ENCODE results near the gene UGT1A10.

Gene UGT1A10

DNA sequence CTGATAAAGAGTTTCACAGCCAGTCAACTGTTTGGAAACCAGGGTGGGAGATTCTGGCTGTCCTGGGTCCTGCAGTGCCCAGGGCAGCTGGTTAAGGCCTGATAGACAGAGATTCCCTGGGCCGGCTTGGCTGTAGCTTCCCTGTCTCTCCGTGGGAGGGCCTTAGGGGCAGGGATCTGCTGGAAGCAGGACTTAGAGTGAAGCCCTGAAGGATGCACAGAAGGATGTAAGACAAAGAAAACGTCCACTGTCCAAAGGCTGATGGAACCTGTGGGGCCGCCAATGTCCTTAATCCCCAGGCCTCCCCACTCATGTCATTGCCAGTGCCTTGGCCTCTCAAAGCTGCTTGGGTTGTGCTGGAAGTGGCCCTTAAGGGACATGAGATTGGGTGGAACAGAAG, 174.8 kb downstream of the UGT1A10 start:
- DNase-seq, result no peak

DNA sequence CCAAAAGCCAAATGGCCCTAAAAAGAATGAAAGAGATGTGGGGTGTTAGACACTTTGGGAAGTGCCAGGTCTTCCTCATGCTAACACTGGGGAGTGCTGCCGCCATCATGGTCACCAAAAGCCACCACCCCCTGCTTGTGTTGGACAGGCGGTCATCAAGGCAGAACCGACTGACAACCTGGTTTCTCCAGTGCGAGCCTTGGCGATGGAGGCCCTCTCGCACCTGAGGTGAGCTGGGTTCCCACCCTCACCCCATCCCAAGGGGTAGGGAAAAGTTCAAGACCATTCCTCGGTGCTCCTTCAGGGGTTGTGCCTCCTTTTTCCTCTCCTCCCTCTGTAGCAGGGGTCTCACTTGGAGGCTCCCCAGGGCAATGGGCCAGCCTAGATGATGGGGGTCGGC, 175.5 kb downstream of the UGT1A10 start:
- DNase-seq, result no peak

DNA sequence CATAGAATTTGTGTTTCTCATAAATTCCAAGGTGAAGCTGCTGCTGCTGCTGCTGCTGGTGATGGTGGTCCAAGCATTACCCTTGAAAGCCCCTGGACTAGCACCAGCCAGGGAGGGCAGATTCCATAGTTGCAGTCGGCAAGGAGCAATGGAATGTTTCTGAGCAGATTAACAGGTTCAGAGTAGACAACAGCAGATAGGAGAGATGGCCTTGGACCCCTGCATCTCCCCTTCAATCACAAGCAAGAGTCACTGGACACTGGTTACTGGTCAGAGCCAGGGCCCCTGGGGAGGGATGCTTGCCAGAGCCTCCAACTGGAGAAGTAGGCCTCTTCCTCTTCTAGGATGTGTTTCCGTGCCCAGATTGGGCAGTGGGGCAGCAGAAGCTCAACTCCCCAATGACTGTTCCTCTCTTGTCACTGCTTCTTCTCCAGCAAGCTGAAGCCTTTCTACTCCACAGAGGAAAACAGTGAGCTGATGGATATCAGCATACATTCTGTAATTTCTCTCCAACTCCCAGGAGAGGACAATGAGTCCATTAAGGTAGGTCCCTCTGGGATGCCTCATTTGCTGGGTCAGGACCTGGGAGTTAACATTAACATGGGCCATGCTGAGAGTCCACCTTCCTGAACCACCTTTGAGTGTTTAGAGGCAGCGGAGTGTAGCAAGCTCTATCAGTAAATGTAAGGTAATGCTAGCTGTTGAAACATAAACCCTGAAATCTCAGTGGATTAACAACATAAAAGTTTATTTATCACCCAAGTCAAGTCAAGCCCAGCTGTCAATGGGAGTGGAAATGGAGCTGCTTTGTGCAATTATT, 177.2 kb downstream of the UGT1A10 start:
- DNase-seq, result no peak

DNA sequence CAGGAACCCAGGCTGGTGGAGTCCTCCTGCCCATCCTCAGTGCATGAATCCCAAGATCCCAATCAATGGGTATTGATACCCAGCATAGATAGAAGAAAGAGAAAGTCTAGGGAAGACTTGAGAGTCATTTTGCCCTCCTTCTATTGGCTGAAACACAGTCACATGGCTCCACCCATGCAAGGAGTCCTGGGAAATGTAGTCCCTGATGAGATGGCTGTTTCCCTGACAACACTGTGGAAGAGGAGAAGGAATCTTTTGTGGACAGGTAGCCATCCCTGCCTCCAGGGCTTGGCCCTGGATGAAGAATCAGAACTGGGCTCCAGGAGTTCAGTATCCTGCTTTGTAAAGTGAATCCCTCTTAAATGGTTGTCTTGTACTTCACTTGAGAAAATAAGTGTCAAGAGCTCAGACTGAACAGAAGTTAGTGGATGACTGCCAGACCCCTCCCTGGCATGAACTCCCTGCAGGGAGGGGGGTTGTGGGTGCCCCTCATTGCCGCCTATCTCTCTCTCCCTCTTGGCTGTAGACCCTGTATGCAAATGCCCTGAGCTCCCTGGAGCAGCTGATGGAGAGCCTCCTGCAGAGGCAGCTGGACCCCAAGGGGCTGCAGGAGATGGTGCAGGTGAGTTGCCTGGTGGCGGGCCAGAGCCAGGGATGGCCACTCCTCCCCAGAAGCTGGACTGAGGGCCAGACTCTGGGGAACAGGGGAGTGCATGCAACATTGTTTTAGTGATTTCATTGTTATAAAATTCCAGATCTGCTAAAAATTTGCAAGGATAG, 178.0 kb downstream of the UGT1A10 start:
- no peak for DNase-seq

DNA sequence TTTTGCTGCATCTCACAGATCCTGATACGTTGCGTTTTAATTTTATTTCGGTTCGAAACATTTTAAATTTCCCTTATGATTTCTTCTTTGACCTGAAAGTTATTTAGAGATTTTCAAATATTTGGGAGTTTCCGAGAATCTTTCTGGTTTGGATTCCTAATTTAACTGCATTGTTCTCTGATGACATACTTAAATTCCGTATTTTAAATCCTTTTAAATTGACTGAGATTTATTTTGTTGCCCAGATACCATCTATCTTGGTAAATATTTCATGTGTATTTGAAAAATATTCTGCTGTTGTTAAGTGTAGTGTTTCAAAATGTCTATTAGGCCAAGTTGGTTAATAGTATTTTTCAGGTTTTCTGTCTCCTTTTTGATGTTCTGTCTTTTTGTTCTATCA, 179.6 kb downstream of the UGT1A10 start:
- DNase-seq, result no peak

DNA sequence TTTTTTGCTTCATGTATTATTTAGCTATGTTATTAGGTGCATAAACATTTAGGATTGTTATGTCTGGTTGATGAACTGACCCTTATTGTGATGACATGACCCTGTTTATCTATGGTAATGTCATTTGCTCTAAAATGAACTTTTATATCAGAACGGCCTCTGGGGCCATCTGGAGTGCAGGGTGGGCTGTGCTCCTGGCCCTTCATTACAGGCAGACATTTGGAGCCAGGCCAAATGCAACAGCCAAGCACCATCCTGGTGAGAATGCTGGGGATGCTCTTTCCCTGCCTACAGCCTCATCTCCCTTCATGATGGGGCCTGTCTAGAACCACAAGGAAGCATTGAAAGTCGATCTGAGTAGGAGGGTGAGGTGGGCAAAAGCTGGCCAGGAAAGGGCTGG, 180.1 kb downstream of the UGT1A10 start:
- DNase-seq, result no peak

DNA sequence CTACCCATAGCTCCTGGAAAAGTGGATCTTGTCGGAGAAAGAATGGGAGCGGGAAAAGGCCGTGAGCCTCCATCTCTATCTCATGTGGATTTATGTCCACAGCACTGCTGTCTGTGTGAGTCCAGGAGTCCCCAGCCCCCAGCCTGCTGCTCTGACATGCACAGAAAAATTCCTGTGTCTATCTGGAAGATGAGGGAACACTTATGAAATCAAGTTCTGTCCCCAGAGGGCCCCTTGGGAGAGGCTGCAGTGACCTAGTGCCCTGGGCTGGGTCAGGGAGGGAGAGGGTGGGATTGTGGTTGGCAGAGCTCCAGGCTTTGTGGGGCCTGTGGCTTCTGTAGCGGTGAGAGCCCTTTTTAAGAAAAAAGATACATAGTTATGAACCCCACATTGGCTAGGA, 180.5 kb downstream of the UGT1A10 start:
- DNase-seq, result no peak

DNA sequence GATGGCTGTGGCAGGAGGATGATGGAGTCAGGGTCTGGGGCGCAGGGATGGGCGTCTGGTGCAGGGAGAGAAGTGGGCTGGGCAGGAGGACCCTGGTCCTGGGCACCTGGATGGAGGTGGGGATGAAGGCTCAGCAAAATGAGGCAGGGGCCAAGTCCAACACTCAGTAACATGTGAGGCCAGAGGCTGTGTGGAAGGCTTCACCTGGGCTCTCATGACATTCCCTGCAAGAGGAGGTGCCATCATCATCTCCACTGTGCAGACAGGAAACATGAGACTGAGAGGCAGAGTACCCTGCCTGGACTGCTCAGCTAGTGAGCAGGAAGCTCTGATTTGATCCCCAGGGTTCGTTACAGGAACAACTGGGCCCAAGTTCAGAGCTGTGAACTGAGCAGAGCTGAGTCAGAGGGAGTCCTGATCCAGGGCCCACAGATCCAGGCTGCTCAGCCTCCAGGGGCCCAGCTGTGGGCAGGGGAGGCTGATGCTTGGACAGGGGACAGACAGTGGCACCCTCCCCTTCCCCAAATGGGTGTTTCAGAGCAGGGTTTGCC, 181.2 kb downstream of the UGT1A10 start:
- no peak for DNase-seq

DNA sequence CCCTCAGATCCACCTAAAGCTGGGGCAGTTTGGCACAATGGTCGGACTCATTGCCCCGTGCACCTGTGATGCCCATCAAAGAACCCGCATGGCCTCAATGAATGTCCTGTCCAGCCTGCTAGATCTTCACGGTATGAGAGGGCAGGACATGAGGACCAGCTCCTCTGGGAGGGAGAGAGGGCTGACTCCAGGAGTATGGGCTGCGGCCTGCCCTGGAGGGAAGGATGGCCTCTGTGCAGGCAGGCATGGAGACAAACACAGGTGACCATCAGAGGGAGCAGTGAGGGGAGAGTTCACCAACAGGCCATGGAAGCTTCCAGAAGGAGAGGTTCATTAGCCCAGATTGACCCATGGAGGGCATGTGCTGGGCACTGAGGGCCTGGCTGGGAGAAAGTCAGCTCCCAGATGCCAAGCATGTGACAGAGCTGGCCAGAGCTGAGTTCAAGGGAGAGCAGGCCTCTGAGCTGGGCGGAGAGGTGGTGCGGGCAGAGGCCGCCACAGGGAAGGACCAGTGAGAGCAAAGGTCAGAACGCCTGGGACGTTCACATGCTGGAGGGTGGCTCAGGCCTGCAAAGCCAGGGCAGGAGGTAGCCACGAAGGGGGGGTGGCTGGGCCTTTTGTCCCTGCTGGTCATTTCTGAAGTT, 181.9 kb downstream of the UGT1A10 start:
- DNase-seq, result no peak

DNA sequence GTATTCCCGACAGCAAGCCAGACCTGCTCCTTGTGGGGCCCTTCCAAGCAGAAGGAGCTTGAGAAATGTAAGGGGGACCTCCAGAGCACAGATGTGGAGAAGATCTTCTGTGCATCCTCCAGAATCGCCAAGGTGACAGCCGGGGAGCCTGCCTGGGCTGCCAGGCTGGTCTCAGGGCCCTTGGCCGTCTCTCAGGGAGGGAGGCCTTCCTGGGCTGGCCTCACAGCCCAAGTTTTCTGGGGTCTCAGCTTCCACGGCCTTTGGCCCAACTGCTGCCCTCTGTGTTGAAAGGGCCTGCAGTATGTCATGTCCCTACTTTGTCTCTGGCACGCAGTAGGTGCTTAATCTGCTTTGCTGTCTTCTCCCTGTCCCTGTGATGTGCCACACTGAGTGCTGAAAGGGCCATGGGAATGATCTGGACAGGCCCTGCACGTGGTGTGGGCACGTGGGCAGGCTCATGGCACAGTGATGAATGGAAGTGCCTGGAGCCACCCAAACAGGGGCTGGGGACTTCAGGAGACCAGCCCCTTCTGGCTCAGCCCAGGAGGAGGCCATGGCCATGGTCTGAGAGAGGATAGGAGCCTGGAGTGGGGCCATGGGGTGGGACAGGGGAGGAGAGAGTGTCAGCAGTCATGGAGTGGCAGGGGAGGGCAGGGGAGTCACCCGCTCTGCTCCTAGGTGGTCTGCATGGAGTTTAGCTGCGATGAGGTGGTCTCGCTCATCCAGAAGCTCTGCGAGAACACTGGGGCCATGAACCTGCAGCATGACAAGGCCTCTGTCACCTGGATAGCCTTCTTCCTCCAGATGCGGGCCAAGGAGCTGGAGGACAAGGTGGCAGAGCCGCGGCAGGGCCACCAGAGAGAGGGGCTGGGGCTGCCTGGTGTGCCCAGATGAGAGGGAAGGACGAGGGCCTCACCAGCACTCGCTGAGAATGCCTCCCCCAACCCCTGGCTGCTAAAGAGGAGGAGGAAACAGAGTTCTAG, 182.7 kb downstream of the UGT1A10 start:
- no peak for DNase-seq

DNA sequence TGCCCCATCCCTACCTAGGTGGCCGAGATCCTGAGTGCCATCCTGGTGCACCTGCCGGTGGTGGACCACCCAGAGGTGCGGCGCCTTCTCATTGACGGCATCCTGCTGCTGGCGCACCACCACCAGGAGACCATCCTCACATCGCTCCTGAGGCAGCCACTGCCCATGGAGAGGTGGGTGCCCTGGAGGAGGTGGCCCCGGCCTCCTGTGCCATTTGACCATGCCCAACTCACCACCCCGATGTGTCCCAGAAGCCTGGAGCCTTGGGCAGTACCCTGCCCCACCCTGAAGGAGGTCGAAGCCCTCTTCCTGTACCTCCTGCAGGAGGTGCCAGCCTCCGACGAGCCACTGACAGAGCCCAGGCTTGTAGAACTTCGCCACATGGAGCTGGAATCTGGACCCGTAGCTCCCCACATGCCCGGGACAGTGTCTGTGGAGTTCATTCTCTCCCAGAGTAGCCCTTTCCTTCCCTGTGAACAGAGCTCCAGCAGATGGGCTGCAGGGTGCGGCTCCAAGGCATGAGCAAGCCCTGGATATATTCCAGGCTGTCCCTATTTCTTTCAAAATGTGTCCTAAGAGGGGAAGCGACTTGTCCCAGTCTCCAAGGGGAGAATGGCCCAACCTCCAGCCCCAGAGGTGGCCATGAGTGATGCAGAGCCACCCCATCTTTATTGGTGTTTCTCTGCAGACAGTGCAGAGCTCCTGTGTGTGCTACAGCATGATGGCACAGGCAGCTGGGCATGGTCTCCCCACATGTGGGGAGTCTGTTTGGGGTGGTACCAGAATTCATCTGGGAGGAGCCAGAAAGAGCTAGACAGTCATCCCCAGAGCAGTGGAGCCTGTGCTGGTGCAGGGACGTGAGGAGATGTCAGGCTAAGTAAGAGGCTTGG, 183.9 kb downstream of the UGT1A10 start:
- no peak for DNase-seq

DNA sequence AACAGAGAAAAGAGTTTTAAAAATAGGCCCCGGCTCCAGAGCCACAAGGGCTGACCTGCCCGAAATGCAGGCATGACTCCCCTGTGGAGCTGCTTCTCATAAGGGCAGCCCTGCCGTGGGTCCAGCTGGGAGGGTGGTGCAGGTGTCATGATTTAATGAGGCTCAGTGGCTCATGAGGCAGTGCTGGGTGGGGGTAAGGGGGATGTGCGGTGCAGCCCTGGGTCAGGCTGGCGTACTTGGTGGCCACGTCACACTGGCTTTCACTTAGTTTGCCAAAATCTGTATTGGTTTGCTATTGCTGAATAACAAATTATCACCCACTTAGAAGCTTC, 184.5 kb downstream of the UGT1A10 start:
- no peak for DNase-seq

DNA sequence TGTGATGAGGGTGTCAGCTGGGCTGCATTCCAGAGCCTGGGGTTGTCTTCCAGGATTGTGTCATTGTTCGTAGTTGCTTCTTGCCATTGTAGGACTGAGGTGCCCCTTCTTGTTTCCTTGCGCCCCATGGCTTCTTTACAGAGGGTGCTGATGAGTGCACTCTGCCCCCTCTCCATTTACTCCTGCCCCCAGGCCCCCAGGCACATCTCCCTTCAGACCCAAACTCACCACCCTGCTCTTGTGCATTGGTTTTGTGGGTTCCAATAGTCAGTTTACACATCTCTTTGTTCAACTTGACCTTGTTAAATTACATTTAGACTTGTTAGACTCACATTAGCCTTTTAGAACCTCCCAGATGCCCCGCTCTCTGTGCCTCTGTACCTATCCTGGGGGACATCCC, 184.9 kb downstream of the UGT1A10 start:
- no peak for DNase-seq

DNA sequence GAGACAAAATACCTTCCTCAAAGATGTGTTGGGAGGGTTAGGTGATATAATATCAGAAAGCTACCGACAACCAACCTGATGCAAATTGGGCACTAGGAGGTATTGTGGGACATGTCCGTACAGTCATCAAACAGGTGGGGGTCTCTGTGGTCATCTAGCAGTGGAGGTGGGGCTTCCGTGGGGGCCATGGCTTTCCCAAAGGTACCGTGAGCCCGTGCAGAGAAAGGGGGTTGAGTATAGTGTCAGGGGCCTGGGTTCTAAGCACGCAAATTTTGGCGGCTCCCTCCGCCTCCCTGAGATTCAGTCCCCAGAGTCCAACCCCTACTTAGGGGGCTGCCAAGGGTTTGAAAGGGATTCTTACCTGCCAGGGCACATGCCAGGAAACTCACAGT, 185.5 kb downstream of the UGT1A10 start:
- DNase-seq, result no peak

DNA sequence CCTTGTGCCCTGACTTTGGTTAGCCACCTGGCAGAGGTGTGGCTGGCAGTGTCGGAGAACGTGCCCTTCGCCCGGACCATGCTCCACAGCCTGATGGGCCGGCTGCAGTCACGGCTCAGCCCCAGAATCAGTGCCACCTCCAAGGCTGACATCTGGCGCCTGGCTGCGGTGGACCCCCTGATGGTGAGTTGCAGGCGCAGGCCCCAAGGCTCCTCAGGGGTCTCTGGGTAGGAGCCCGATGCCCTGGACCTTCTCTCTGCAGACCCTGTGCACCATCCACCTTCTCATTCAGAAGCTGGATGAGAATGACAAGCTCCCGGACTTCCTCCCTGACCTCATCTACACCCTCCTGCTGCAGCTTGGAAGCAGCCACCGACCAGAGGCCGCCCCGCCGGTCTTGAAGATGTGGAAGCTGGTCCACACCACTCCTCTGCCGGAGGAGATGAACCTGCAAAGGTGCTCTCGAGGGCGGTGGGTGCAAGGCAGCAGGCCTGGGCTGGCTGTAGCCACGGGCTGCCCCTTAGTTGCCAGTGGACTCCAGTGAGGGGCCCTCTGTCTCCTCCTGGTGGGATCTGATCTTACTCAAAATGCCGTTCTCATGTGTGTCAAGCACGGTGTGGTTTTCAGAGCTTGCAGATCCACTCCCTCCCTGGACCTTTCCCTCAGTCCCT, 186.0 kb downstream of the UGT1A10 start:
- DNase-seq, result no peak
